ENCODE results near the gene ANKS1B. TPM values are rescaled to one million over a fixed set of nuclear protein-coding genes. Genes with fewer than 3 reads are reported as not detected.

Gene ANKS1B
- 0.38 to 1.4 TPM (median 0.45 TPM) in 5 replicates for total RNA-seq (2022; extraction: Qiagen RNA extraction; ENCODE audit: low read depth)

DNA sequence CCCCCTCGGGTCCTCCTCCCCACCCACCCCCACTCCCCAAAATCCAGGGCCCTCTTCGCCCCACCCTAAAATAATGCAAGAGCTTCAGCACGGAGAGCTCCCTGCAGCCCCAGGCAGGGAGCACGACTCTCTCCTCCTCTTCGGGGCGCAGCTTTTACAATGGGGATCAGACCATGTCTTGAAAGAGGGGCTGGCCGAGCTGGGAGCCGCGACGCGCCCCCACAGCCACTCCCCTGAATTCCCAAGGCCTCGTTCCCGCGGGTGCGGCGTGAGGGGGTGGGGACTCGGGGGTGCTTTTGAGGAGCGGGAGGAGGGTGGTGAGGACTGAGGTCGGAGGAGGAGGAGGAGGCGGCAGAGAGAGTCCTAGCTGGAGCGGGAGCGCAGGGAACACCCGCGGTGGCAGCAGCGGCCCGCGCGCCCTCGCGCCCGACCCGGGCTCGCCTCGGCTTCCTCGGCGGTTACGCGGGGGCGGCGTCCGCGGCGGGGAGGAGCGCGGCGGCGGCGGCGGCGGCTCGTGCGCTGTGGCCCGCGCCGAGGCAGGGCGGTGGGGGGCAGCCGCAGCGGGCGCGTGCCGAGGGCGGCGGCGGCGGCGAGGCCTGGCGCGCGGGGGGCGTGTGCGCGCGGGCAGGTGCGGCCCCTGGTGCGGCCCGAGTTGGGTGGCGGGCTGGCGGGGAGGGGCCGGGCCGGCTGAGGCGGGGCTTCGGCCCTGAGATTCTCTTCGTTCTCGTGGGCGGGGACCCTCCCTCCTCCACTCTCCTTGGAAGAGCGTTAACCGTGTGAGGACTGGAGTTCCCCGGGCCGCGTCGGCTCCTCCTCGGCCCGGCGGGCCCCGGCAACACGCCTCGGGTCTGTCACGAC lies at the start of gene ANKS1B:
Gene ANKS1B (minus strand): TSS at position 666 of the 858 bp plus-strand sequence. CDS start 699 bp downstream, outside the sequence.

DNA sequence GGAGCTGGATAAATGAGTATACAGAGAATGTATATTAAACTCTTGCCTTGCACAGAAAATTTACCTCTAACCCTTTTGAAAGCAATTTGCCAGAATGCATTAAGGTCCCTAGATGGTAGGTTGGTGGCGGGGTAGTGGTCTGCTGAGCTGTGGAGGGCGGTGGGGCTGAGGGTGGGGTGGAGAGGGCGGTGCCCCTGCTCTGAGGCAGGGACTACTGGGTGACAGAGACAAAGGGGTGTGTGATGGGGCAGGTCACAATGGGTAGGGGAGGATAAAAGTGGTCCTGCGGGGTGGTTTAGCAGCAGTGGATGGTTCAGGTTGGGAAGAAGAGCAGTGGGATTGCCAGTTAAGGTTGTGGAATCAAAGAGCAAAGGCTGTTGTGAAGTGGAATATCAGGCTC lies 337.3 kb downstream of the ANKS1B start, which contains the start of gene GARIN6:
Gene GARIN6 (plus strand): TSS at position 301 of the 400 bp plus-strand sequence. CDS start 422 bp downstream, outside the sequence.

Other genes starting within 250 kb of the ANKS1B start
- 8.1 to 12.5 TPM (median 11.4 TPM) in 5 replicates for gene BLTP3B, start 157.9 kb upstream of the ANKS1B start, total RNA-seq (2022; extraction: Qiagen RNA extraction; ENCODE audit: low read depth)
- gene ACTR6, start 215.9 kb upstream of the ANKS1B start, total RNA-seq (2022; extraction: Qiagen RNA extraction; ENCODE audit: low read depth): 11.4 to 29.3 TPM (median 23.7 TPM) in 5 replicates